C4-2B (cell line): ENCODE measurements around the gene ADAD1.

ENCODE experiments used
- H3K27ac ChIP-seq: fragments of 450-650 bp; 2 replicates; pipeline ENCODE4 v1.5.1; 2017
- ZFX ChIP-seq: fragments of 450-650 bp; IDR thresholded peaks from 2 replicates; pipeline ENCODE4 v1.6.1; 2017
- TF ChIP-seq, protein P1 (sequence below): fragments of 450-650 bp; conservative IDR thresholded peaks from 2 replicates; pipeline ENCODE4 v1.5.1; 2017; ENCODE audit warnings: mild to moderate bottlenecking

Gene ADAD1

DNA sequence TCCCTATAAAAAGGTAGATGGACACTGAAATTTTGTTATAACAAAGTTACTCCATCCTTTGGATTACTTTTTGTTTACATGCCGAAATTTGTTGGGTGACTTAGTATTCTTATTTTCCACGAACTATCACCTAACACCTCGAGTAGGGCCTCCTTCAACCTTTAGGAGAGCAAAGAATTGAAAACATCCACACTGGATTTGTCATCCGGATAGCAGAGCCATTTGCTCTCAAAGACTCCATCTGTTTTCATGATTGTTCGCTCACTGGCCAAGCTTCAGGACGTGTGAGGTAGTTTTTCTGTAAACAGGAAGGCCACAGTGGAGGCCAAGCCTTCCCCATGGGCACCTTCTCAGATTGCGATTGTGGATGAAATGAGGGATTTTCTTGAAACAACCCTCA, at the start of gene ADAD1:
TSS of gene ADAD1 (plus strand) at position 301 of the 400 bp plus-strand sequence. CDS start 1,059 bp downstream, outside the sequence.
- H3K27ac ChIP-seq: no peak within 1 kb of the TSS
- TF ChIP-seq, protein P1, sequence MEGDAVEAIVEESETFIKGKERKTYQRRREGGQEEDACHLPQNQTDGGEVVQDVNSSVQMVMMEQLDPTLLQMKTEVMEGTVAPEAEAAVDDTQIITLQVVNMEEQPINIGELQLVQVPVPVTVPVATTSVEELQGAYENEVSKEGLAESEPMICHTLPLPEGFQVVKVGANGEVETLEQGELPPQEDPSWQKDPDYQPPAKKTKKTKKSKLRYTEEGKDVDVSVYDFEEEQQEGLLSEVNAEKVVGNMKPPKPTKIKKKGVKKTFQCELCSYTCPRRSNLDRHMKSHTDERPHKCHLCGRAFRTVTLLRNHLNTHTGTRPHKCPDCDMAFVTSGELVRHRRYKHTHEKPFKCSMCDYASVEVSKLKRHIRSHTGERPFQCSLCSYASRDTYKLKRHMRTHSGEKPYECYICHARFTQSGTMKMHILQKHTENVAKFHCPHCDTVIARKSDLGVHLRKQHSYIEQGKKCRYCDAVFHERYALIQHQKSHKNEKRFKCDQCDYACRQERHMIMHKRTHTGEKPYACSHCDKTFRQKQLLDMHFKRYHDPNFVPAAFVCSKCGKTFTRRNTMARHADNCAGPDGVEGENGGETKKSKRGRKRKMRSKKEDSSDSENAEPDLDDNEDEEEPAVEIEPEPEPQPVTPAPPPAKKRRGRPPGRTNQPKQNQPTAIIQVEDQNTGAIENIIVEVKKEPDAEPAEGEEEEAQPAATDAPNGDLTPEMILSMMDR: no peak
- no peak for TF ChIP-seq ZFX

DNA sequence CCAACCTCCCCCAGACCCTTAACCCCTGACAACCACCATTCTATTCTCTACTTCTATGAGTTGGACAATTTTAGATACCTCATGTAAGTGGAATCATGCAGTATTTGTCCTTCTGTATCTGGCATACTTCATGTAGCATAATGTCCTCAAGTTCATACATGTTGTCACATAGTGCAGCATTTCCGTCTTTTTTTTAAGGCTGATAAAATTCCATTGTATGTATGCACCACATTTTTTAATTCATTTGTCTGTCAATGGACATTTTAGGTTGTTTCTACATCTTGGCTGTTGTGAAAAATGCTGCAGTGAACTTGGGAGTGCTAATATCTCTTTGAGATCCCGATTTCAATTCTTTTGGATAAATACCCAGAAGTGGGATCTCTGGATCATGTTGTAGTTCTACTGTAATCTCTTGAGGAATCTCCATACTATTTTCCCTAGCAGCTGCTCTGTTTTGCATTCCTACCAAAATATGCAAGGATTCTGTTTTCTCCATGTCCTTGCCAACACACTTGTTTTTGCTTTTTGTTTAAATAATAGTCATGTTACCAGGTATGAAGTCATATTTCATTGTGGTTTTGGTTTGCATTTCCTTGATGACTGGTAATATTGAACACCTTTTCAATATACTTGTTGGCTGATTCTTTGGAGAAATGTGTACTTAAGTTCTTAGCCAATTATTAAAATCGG, 48.8 kb upstream of the ADAD1 start:
- TF ChIP-seq ZFX: no peak
- TF ChIP-seq, protein P1: no peak
- H3K27ac ChIP-seq: no peak overlapping the region

DNA sequence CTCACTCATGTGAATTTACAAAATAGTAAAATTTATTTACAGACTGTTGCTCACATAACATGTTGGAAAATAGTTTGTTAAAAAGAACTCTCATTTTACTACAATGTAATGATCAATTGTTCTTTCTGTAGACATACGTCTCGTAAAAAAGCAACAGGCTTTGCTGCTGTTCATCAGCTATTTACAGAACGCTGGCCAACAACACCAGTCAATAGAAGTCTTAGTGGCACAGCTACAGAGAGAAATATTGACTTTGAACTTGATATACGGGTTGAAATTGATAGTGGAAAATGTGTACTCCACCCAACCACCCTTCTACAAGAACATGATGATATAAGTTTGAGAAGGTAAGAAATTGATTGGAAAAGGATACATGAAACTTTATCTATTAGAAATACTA, 47.6 kb upstream of the ADAD1 start:
- no peak for TF ChIP-seq ZFX
- TF ChIP-seq, protein P1: no peak
- no peak overlapping the region for H3K27ac ChIP-seq

DNA sequence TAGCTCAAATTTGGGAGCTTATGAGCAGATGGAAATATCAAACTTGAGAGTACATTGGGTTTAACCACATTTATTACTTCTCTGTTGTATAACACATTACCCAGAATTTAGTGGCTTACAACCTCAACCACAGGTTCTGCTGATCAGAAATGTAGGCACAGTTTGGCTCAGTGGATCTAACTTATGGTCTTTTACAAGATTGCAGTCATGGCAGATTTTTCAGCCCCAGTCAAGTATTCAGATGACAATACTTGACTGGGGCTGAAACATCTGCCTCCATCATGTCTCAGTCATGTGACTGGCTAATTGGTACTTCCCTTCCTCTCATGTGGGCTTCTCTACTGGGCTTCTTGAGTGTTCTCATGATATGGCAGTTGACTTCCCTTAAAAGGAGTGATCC, 44.0 kb upstream of the ADAD1 start:
- no peak overlapping the region for H3K27ac ChIP-seq

DNA sequence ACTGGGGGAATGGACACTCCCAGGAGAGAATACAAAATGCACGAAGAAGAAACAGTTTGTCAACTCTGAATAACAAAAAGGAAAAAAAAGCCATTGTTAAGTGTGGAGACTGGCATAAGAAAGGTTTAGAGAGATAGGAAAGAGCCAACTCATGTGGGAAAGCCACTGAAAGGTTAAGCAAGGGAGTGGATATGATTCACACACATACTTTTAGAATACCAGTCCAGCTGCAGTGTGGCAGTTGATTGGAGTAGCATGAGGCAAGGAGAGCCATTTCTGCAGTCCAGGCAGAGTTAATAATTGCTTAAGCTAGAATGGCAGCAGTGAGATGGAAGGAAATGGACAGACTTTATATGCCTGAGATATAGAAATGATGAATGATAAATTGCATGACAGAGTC, 36.9 kb upstream of the ADAD1 start:
- H3K27ac ChIP-seq: no peak overlapping the region
- TF ChIP-seq, protein P1: no peak

More for the DNA sequence above, 44.0 kb upstream of the ADAD1 start:
- TF ChIP-seq ZFX: no peak
- TF ChIP-seq, protein P1: no peak

DNA sequence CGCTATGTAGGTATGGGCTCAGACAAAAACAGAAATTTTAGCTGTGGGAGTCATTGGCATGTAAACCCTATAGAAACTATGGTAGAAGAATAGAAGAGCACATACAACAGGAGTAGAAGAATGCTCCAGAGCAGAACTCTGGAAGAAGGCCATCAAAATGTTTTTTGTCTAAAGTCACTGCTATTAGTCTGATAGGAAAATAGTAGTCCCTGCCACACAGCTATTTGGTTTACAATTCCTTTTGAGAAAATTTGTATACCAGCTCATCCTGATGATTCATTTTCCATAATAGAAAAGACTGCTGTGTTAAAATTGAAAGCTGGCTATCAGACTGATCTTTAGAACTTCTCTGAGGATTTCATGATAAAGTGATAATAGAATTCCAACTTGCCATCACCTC, 32.8 kb upstream of the ADAD1 start:
- H3K27ac ChIP-seq: no peak overlapping the region
- no peak for TF ChIP-seq ZFX
- TF ChIP-seq, protein P1: no peak

DNA sequence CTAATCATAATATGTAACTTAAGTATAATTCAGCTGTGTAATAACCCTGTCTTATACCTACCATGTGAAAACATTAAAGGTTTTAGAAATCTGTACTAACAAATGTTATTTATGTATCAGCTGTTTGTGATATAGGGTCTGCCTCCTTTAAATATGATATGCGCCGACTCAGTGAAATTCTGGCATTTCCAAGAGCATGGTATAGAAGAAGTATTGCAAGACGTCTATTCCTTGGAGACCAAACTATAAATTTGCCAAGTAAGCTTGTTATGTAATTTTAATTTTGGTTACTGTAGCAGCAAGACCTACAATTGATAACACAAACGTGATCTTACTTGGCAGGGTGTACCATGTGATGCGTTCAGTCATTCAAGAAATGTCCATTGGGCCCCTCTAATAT, 32.3 kb upstream of the ADAD1 start:
- TF ChIP-seq ZFX: no peak
- TF ChIP-seq, protein P1: no peak
- no peak overlapping the region for H3K27ac ChIP-seq
